HG03565 (cell line): Measurements from ENCODE around the gene KLK10.
"Not testable (repeated sequence)": the region's sequence is repeated elsewhere in the genome, so short reads cannot be mapped to it uniquely, and the experiment has no call there.

Source experiments
- ATAC-seq: cut with Tn5 transposase; IDR thresholded peaks from one replicate; pipeline ENCODE4 v1.9.1; 2021; ENCODE audit warnings: mild to moderate bottlenecking, moderate library complexity; ENCODE audit not compliant: unreplicated experiment

KLK10 gene

GRCh38 chr19:50972795-50973376, 46.6 kb downstream of the KLK10 start:
- ATAC-seq: no peak

DNA sequence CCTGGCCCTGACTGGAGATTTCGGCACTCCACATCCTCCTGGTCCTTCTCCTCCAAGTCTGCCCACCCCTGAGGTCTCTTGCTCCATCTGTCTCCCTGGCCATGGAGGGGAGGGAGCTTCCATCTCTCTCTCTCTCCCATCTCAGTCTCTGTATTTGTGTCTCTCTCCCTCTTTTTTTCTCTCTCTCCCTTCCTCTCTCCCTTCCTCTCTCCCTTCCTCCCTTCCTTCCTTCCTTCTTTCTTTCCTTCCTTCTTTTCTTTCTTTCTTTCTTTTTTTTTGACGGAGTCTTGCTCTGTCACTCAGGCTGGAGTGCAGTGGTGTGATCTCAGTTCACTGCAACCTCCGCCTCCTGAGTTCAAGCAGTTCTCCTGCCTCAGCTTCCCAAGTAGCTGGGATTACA, 49.7 kb downstream of the KLK10 start:
- ATAC-seq: not testable (repeated sequence)

DNA sequence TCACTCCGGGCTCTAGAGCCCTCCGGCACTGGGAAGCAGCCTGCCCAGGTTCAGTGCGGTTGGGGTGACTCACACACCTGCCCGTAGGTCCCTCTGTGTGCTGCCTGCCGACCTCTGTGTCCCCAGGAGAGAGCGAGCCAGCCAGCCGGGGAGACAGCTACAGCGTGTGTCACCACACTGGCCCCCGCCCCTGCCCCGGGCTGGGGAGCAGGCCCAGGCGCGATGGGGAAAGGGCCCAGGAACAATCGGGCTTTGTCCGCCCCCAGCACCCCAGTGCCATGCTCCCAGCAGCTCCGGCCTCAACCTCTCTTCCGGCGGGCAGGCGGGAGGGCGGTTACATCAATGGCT, 50.1 kb downstream of the KLK10 start, which contains the start of gene KLK6:
Gene KLK6 (minus strand): TSS at position 179 of the 348 bp plus-strand sequence. CDS start 1,487 bp downstream, outside the sequence.
- no peak for ATAC-seq

GRCh38 chr19:50968716-50969412, 50.6 kb downstream of the KLK10 start:
- no peak for ATAC-seq

- ATAC-seq: no peak
These were observed 51.4 kb downstream of the KLK10 start for GRCh38 chr19:50967929-50968715.

DNA sequence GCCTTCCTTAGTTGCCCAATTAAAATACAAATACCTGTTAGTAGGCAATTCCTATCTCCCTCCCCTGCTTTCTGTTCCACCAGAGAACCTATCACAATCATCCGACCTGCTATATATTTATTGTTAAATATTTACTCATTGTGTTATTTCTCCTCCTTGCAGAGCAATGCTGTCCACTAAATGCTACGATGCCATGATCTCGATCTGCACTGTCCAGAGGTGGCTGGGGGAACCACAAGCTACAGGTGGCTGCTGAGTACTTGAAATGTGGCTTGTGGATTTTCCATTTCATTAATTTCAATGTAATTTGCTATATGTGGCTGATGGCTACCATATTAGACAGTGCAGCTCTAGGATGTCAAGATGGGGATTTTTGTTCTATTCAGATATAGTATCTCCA, 55.2 kb downstream of the KLK10 start:
- no peak for ATAC-seq

DNA sequence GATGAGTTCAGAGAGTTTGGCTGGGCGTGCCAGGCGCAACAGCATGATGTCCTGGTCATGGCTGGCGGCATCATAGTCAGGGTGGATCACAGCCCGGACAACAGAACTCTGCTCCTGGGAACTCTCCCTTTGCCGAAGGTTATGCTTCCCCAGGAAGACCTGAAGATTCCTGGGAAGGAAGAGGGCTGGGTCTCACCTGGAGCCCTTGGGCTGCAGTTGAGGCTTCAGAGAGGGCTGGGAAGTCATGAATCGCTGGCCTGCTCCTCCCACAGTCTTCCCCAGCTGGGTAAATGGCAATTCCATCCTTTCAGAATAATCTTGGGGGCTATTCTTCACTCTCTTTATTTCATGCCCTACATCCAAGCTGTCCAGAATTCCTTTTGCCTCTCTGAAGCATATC, 56.1 kb downstream of the KLK10 start:
- ATAC-seq: no peak
